Thoracic aorta (tissue), 2 donors: ENCODE measurements around the gene HYKK. TPM values are rescaled to one million over a fixed set of nuclear protein-coding genes. Genes with fewer than 3 reads are reported as not detected.

Source experiments
- ATAC-seq: fragments of 150-250 bp; one replicate; pipeline ENCODE4 v1.8.0; 2017; ENCODE audit warnings: low read depth; ENCODE audit not compliant: insufficient number of reproducible peaks, low FRiP score
- DNase-seq: peaks from one replicate; pipeline ENCODE4 v3.0.0-alpha.2; 2020; ENCODE audit warnings: low spot score
- H3K27ac ChIP-seq, 2 donors: fragments of 200-600 bp; sonication (generic); 1 replicate in 1 of 2; 2 replicates in 1 of 2; pipeline ENCODE4 v1.5.1; 2016; ENCODE audit warnings: mild to moderate bottlenecking in 2 of 2, moderate library complexity in 2 of 2
- H3K27me3 ChIP-seq: fragments of 200-600 bp; sonication (generic); replicated peaks from 2 replicates; pipeline ENCODE4 v1.6.0; 2016; ENCODE audit warnings: mild to moderate bottlenecking; ENCODE audit not compliant: insufficient read depth
- H3K36me3 ChIP-seq: fragments of 200-600 bp; sonication (generic); one replicate; pipeline ENCODE4 v1.5.1; 2016
- H3K4me1 ChIP-seq, 2 donors: fragments of 200-600 bp; sonication (generic); 1 replicate in 1 of 2; 2 replicates in 1 of 2; pipeline versions ENCODE4 v1.5.1 to v1.6.0; 2016; ENCODE audit warnings: low read depth in 2 of 2, mild to moderate bottlenecking in 1 of 2; ENCODE audit not compliant: control insufficient read depth in 1 of 2
- H3K4me3 ChIP-seq: fragments of 200-600 bp; sonication (generic); 2 replicates; pipeline ENCODE4 v1.5.1; 2016; ENCODE audit warnings: mild to moderate bottlenecking
- H3K9me3 ChIP-seq: fragments of 200-600 bp; sonication (generic); 2 replicates; pipeline ENCODE4 v1.5.1; 2016
- total RNA-seq, 2 donors: library from RNA; depleted of rRNA; stranded (reverse); fragments of >200 nt; gene quantifications; one replicate each; pipeline versions ENCODE4 v1.1.0 to v1.2.3, GENCODE V29; 2016
- TF ChIP-seq, protein P1 (sequence below): fragments of 200-600 bp; sonication (generic); IDR thresholded peaks from one replicate; pipeline ENCODE4 v1.5.1; 2019; ENCODE audit warnings: antibody characterized with exemption

The HYKK gene
- total RNA-seq, 2 donors from 2014 or later = 6.4 to 6.8 TPM

DNA sequence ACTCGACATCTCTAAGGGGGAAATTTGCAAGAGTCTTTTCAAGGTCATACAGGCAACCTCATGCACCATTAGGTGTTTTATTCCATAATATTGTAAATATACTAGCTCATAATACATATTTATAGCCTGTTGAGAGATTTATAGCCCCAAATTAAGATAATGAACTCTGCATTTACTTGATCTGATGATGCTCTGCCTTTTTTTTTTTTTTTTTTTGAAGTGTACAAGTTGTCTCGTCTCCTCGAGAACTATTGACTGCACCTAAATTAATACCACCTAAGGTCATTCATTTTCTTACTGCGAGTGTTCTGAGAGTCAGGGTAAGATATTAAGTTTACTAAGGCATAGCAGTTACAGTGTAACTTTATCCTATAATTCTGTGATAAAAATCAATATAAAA lies 64.0 kb downstream of the HYKK start:
- ATAC-seq = no peak
- DNase-seq = no peak
- no peak overlapping the region for H3K27ac ChIP-seq
- H3K4me3 ChIP-seq = no peak overlapping the region
- H3K4me1 ChIP-seq = peaks cover 0 to 2% of the 10 kb centered on the region in 2 donors
- no peaks in the 10 kb centered on the region for H3K36me3 ChIP-seq
- H3K9me3 ChIP-seq = no peaks in the 10 kb centered on the region
- H3K27me3 ChIP-seq = no peaks in the 10 kb centered on the region
- TF ChIP-seq, protein P1, sequence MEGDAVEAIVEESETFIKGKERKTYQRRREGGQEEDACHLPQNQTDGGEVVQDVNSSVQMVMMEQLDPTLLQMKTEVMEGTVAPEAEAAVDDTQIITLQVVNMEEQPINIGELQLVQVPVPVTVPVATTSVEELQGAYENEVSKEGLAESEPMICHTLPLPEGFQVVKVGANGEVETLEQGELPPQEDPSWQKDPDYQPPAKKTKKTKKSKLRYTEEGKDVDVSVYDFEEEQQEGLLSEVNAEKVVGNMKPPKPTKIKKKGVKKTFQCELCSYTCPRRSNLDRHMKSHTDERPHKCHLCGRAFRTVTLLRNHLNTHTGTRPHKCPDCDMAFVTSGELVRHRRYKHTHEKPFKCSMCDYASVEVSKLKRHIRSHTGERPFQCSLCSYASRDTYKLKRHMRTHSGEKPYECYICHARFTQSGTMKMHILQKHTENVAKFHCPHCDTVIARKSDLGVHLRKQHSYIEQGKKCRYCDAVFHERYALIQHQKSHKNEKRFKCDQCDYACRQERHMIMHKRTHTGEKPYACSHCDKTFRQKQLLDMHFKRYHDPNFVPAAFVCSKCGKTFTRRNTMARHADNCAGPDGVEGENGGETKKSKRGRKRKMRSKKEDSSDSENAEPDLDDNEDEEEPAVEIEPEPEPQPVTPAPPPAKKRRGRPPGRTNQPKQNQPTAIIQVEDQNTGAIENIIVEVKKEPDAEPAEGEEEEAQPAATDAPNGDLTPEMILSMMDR = no peak

DNA sequence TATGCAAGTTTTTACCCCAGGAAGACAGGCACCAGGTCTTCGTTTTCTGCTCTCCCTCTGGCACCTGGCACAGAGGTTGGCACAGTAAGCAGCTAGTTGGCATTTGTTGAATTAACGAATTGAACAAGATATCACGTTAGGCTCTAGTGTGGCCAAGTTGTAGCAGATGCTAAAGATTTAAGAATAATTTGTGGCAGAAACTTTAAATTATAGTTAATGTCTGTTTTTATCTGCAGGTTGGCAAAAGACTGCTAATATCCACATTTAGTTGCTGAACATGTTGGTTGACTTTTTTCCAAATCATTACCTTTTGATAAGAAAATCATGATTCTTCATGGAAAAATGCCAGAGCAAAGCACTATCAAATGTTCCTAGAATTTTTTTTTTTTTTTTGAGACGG lies 66.0 kb downstream of the HYKK start:
- Histone ChIP-seq H3K4me3 (no peak overlapping the region), H3K27ac (no peak overlapping the region), H3K4me1 (no peaks in the 10 kb centered on the region), H3K27me3 (no peaks in the 10 kb centered on the region), H3K36me3 (no peaks in the 10 kb centered on the region), H3K9me3 (no peaks in the 10 kb centered on the region)
- DNase-seq (no peak), ATAC-seq (no peak)
- TF ChIP-seq, protein P1 = no peak

DNA sequence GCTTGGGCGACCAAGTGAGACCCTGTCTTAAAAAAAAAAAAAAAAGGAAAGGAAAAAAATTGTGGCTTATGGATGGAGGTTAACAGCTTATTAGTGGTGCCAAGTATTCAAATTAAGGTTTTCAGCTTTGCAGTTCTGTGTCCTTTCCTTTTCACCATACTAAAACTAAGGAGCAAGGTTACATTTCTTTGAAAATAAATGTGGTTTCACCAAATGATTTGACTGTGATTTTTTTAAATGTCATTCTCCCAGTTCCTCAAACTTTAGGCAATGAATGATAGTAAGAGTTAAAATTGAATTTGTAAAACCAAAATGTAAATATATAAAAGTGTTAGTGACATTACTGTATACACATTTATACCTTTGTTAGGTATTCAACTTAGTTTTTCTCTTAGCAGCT lies 67.6 kb downstream of the HYKK start:
- Histone ChIP-seq H3K27me3 (no peaks in the 10 kb centered on the region), H3K4me3 (no peak overlapping the region), H3K27ac (no peak overlapping the region), H3K36me3 (no peaks in the 10 kb centered on the region), H3K9me3 (no peaks in the 10 kb centered on the region), H3K4me1 (no peaks in the 10 kb centered on the region)
- TF ChIP-seq, protein P1 = no peak
- ATAC-seq = no peak
- DNase-seq = no peak

Other genes with a start within 250 kb of the HYKK start
- 10 to 100 TPM; 27.2 to 28.9 TPM for gene DNAJA4, start 243.0 kb upstream of the HYKK start, total RNA-seq
- gene SKIC8, start 208.0 kb upstream of the HYKK start, total RNA-seq = 10 to 100 TPM; 41.6 to 74.2 TPM
- gene CRABP1, start 167.2 kb upstream of the HYKK start, total RNA-seq = 1 to 10 TPM in 1 of 2 donors, not detected in 1; 5.1 TPM
- 10 to 100 TPM; 16.5 to 35.6 TPM for gene IREB2, start 69.4 kb upstream of the HYKK start, total RNA-seq
- 10 to 100 TPM; 66.2 to 97.5 TPM for gene PSMA4, start 32.9 kb downstream of the HYKK start, total RNA-seq
- 1 to 10 TPM in 1 of 2 donors, under 1 TPM in 1; 0.27 to 1.6 TPM for gene CHRNA5, start 57.9 kb downstream of the HYKK start, total RNA-seq
- not detected for gene CHRNA3, start 113.4 kb downstream of the HYKK start, total RNA-seq
- gene CHRNB4, start 133.6 kb downstream of the HYKK start, total RNA-seq = not detected